ENCODE results near the gene DIP2B.

Gene DIP2B

GRCh38 chr12:50626026-50626425, 121.2 kb downstream of the DIP2B start:
- no peak overlapping the region for H3K27ac ChIP-seq (ENCODE audit: low read depth, low read length)
- H3K27me3 ChIP-seq (ENCODE audit: control insufficient read depth, insufficient read depth, low read length), result no peaks in the 10 kb centered on the region
- H3K4me3 ChIP-seq (ENCODE audit: low read depth, low read length), result no peak overlapping the region
- no peak overlapping the region for H3K9ac ChIP-seq (ENCODE audit: low read length)
- H3K9me3 ChIP-seq (ENCODE audit: control insufficient read depth, insufficient read depth, low read depth, low read length), result no peaks in the 10 kb centered on the region
- peaks cover 14% of the 10 kb centered on the region for H3K36me3 ChIP-seq (ENCODE audit: control insufficient read depth, insufficient read depth, low read length)
- H3K4me1 ChIP-seq (ENCODE audit: control insufficient read depth, insufficient read depth, low read length), result peaks cover 34% of the 10 kb centered on the region

DNA sequence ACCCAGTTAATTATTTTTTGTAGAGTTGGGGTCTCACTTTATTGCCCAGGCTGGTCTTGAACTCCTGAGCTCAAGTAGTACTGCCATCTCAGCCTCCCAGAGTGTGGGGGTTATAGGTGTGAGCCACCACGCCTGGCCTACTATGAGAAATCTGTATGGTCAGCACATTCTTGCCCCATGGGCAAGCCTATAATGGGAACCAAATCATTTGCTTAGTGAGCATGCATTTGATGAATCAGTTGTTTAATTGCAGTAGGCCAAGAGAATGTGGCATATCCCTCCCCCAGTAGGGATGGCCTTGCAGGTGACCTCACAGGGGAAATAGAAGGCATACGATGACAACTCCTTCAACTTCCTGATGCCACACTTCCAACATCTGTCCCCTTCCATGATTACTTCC, 122.7 kb downstream of the DIP2B start:
- H3K36me3 ChIP-seq (ENCODE audit: control insufficient read depth, insufficient read depth, low read length), result peaks cover 14% of the 10 kb centered on the region
- H3K4me1 ChIP-seq (ENCODE audit: control insufficient read depth, insufficient read depth, low read length), result peaks cover 20% of the 10 kb centered on the region
- H3K9ac ChIP-seq (ENCODE audit: low read length), result no peak overlapping the region
- H3K27me3 ChIP-seq (ENCODE audit: control insufficient read depth, insufficient read depth, low read length), result no peaks in the 10 kb centered on the region
- H3K27ac ChIP-seq (ENCODE audit: low read depth, low read length), result no peak overlapping the region
- H3K9me3 ChIP-seq (ENCODE audit: control insufficient read depth, insufficient read depth, low read depth, low read length), result no peaks in the 10 kb centered on the region
- H3K4me3 ChIP-seq (ENCODE audit: low read depth, low read length), result no peak overlapping the region

DNA sequence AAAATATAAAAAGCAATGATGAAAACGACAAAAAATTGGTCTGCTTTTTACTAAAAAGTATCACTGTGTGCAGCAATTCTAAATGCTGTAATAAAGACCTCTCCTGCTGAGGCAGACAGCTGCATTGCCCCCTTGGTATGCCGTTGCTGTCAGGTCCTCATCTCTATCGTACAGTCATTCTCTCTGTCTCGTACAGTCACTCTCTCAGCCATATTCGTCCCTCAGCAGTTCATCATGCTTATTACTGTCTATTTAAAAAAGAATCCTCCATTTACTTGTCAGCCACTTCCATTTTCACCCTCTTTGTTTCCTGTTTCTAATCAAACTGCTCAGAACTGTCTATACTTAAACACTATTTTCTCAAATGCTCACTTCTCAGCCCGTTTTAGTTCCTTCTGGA, 123.6 kb downstream of the DIP2B start:
- H3K4me1 ChIP-seq (ENCODE audit: control insufficient read depth, insufficient read depth, low read length), result peaks cover 20% of the 10 kb centered on the region
- no peak overlapping the region for H3K27ac ChIP-seq (ENCODE audit: low read depth, low read length)
- no peaks in the 10 kb centered on the region for H3K27me3 ChIP-seq (ENCODE audit: control insufficient read depth, insufficient read depth, low read length)
- no peaks in the 10 kb centered on the region for H3K9me3 ChIP-seq (ENCODE audit: control insufficient read depth, insufficient read depth, low read depth, low read length)
- no peak overlapping the region for H3K9ac ChIP-seq (ENCODE audit: low read length)
- peaks cover 14% of the 10 kb centered on the region for H3K36me3 ChIP-seq (ENCODE audit: control insufficient read depth, insufficient read depth, low read length)
- no peak overlapping the region for H3K4me3 ChIP-seq (ENCODE audit: low read depth, low read length)

DNA sequence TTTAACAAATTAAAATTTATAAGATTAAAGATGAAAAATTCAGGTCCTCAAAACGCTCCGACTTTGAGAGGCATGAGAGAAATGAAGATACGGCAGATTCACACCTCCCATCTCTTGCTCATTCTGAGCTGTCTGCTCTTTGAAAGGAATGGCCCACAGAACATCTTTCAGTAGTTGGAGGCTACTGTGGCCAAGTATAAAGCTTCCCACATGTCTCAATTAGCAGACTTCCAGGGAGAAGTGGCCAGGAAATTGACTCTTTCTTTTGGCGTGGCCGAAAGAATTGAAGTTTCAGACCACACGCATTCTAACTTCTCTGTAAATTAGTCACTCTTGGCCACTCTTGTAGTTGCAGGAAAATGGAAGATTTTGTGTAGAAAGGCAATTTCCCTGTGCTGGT, 129.2 kb downstream of the DIP2B start:
- Histone ChIP-seq H3K4me1 (ENCODE audit: control insufficient read depth, insufficient read depth, low read length) (peaks cover 4% of the 10 kb centered on the region; the same call in 1 of the 2 replicates), H3K36me3 (ENCODE audit: control insufficient read depth, insufficient read depth, low read length) (no peaks in the 10 kb centered on the region), H3K27me3 (ENCODE audit: control insufficient read depth, insufficient read depth, low read length) (no peaks in the 10 kb centered on the region), H3K27ac (ENCODE audit: low read depth, low read length) (0 out of 2 replicates have a peak overlapping the region, but pooled peaks have one; percentile 14), H3K9me3 (ENCODE audit: control insufficient read depth, insufficient read depth, low read depth, low read length) (no peaks in the 10 kb centered on the region), H3K4me3 (ENCODE audit: low read depth, low read length) (no peak overlapping the region), H3K9ac (ENCODE audit: low read length) (no peak overlapping the region)

- H3K9ac ChIP-seq (ENCODE audit: low read length), result no peak overlapping the region
- H3K27me3 ChIP-seq (ENCODE audit: control insufficient read depth, insufficient read depth, low read length), result no peaks in the 10 kb centered on the region
- H3K4me1 ChIP-seq (ENCODE audit: control insufficient read depth, insufficient read depth, low read length), result peaks cover 4% of the 10 kb centered on the region; the same call in 1 of the 2 replicates
- no peaks in the 10 kb centered on the region for H3K36me3 ChIP-seq (ENCODE audit: control insufficient read depth, insufficient read depth, low read length)
- no peak overlapping the region for H3K27ac ChIP-seq (ENCODE audit: low read depth, low read length)
- H3K4me3 ChIP-seq (ENCODE audit: low read depth, low read length), result no peak overlapping the region
- no peaks in the 10 kb centered on the region for H3K9me3 ChIP-seq (ENCODE audit: control insufficient read depth, insufficient read depth, low read depth, low read length)
These were observed 129.6 kb downstream of the DIP2B start for GRCh38 chr12:50634379-50634778.

DNA sequence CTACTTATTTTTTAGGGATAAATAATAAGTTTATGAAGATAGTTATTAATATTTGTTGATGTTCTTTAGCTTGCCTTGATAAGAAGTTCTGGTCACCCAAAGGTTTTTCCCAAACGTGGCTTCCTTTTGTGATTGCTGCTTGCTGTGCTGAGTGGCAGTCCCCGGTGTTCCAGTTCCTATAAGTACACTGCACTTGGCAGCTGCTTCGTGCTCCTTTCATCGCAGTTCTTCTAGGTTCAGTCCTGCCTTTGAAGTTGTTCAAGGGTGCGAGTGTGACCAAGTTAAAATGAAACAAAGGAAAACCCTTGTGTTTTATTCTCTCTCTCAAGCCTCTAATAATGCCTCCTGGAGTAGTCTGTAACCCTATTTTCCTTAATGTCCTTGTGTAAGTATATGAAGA, 130.6 kb downstream of the DIP2B start:
- H3K4me1 ChIP-seq (ENCODE audit: control insufficient read depth, insufficient read depth, low read length), result peaks cover 4% of the 10 kb centered on the region; the same call in 1 of the 2 replicates
- H3K4me3 ChIP-seq (ENCODE audit: low read depth, low read length), result no peak overlapping the region
- H3K9me3 ChIP-seq (ENCODE audit: control insufficient read depth, insufficient read depth, low read depth, low read length), result no peaks in the 10 kb centered on the region
- H3K36me3 ChIP-seq (ENCODE audit: control insufficient read depth, insufficient read depth, low read length), result no peaks in the 10 kb centered on the region
- H3K27me3 ChIP-seq (ENCODE audit: control insufficient read depth, insufficient read depth, low read length), result no peaks in the 10 kb centered on the region
- no peak overlapping the region for H3K9ac ChIP-seq (ENCODE audit: low read length)
- H3K27ac ChIP-seq (ENCODE audit: low read depth, low read length), result no peak overlapping the region

DNA sequence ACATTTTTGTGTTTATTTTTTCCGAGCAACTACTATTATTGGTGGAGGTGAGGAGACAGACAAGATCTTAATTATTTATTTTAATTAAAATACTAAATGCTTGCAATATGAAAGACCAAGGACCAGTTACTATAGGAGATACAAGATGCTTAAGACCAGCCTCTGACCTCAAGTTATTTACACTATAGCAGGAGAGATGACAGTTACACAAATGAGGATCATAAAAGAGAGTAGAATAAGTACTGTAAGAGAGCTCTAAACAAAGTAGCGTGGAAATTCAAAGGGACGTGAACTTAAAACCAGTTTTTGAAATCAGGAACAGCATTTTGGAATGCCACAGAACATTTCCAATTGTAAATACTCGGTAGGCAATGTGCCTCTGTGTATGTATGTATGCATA, 131.1 kb downstream of the DIP2B start:
- Histone ChIP-seq H3K4me3 (ENCODE audit: low read depth, low read length) (no peak overlapping the region), H3K9ac (ENCODE audit: low read length) (no peak overlapping the region), H3K4me1 (ENCODE audit: control insufficient read depth, insufficient read depth, low read length) (peaks cover 4% of the 10 kb centered on the region; the same call in 1 of the 2 replicates), H3K27me3 (ENCODE audit: control insufficient read depth, insufficient read depth, low read length) (no peaks in the 10 kb centered on the region), H3K27ac (ENCODE audit: low read depth, low read length) (no peak overlapping the region), H3K9me3 (ENCODE audit: control insufficient read depth, insufficient read depth, low read depth, low read length) (no peaks in the 10 kb centered on the region), H3K36me3 (ENCODE audit: control insufficient read depth, insufficient read depth, low read length) (peaks cover 3% of the 10 kb centered on the region; the same call in 1 of the 2 replicates)

- Histone ChIP-seq H3K4me1 (ENCODE audit: control insufficient read depth, insufficient read depth, low read length) (peaks cover 4% of the 10 kb centered on the region; the same call in 1 of the 2 replicates), H3K36me3 (ENCODE audit: control insufficient read depth, insufficient read depth, low read length) (peaks cover 3% of the 10 kb centered on the region; the same call in 1 of the 2 replicates), H3K27ac (ENCODE audit: low read depth, low read length) (no peak overlapping the region), H3K9me3 (ENCODE audit: control insufficient read depth, insufficient read depth, low read depth, low read length) (no peaks in the 10 kb centered on the region), H3K27me3 (ENCODE audit: control insufficient read depth, insufficient read depth, low read length) (no peaks in the 10 kb centered on the region), H3K4me3 (ENCODE audit: low read depth, low read length) (no peak overlapping the region), H3K9ac (ENCODE audit: low read length) (no peak overlapping the region)
These were observed 131.7 kb downstream of the DIP2B start for GRCh38 chr12:50636505-50636904.

GRCh38 chr12:50637870-50638481, 133.2 kb downstream of the DIP2B start:
- Histone ChIP-seq H3K4me3 (ENCODE audit: low read depth, low read length) (no peak overlapping the region), H3K27ac (ENCODE audit: low read depth, low read length) (no peak overlapping the region), H3K9me3 (ENCODE audit: control insufficient read depth, insufficient read depth, low read depth, low read length) (no peaks in the 10 kb centered on the region), H3K27me3 (ENCODE audit: control insufficient read depth, insufficient read depth, low read length) (no peaks in the 10 kb centered on the region), H3K36me3 (ENCODE audit: control insufficient read depth, insufficient read depth, low read length) (peaks cover 3% of the 10 kb centered on the region; the same call in 1 of the 2 replicates), H3K4me1 (ENCODE audit: control insufficient read depth, insufficient read depth, low read length) (peaks cover 4% of the 10 kb centered on the region; the same call in 1 of the 2 replicates), H3K9ac (ENCODE audit: low read length) (no peak overlapping the region)

DNA sequence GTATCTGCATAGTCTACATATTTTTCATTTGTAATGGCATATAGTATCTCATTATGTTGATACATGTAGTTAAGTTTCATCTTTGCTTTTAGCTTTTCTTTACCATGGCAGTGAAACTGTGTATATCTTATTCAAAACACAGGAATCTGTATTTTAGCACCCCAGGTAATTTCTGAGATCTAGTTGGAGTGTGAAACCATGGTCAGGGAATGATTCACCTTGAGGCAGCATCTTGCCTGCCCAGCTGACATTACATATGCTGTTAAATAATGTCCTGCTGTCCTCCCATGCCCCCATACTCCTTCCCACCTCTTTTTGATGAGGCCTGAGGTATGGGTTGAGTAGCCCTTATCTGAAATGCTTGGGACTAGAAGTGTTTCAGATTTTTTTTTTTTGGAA, 133.7 kb downstream of the DIP2B start:
- Histone ChIP-seq H3K9ac (ENCODE audit: low read length) (no peak overlapping the region), H3K27me3 (ENCODE audit: control insufficient read depth, insufficient read depth, low read length) (no peaks in the 10 kb centered on the region), H3K9me3 (ENCODE audit: control insufficient read depth, insufficient read depth, low read depth, low read length) (no peaks in the 10 kb centered on the region), H3K4me3 (ENCODE audit: low read depth, low read length) (no peak overlapping the region), H3K4me1 (ENCODE audit: control insufficient read depth, insufficient read depth, low read length) (peaks cover 4% of the 10 kb centered on the region; the same call in 1 of the 2 replicates), H3K27ac (ENCODE audit: low read depth, low read length) (no peak overlapping the region), H3K36me3 (ENCODE audit: control insufficient read depth, insufficient read depth, low read length) (peaks cover 3% of the 10 kb centered on the region; the same call in 1 of the 2 replicates)

DNA sequence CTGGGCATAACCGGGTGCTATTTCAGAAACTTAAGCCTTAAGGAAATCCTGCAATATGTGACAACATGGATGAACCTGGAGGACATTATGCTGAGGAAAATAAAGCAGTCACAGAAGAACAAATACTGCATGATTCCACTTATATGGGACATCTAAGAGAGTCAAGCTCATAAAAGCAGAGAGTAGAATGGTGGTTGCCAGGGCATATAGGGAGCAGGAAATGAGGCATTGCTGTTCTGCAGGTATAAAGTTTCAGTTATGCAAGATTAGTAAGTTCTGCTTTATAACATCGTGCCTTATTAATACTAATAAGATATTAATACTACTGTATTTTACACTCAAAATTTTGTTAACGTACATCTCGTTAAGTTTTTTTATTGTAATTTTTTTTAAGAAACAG, 134.9 kb downstream of the DIP2B start:
- peaks cover 3% of the 10 kb centered on the region; the same call in 1 of the 2 replicates for H3K36me3 ChIP-seq (ENCODE audit: control insufficient read depth, insufficient read depth, low read length)
- H3K9ac ChIP-seq (ENCODE audit: low read length), result no peak overlapping the region
- no peak overlapping the region for H3K27ac ChIP-seq (ENCODE audit: low read depth, low read length)
- no peak overlapping the region for H3K4me3 ChIP-seq (ENCODE audit: low read depth, low read length)
- H3K4me1 ChIP-seq (ENCODE audit: control insufficient read depth, insufficient read depth, low read length), result peaks cover 4% of the 10 kb centered on the region; the same call in 1 of the 2 replicates
- no peaks in the 10 kb centered on the region for H3K9me3 ChIP-seq (ENCODE audit: control insufficient read depth, insufficient read depth, low read depth, low read length)
- no peaks in the 10 kb centered on the region for H3K27me3 ChIP-seq (ENCODE audit: control insufficient read depth, insufficient read depth, low read length)

All from HUES6 (cell line).